HG03139 (cell line): ENCODE results near the gene SGCD.

ENCODE experiments used
- ATAC-seq: cut with Tn5 transposase; IDR thresholded peaks from one replicate; pipeline ENCODE4 v1.9.1; 2021; ENCODE audit not compliant: unreplicated experiment

SGCD gene

DNA sequence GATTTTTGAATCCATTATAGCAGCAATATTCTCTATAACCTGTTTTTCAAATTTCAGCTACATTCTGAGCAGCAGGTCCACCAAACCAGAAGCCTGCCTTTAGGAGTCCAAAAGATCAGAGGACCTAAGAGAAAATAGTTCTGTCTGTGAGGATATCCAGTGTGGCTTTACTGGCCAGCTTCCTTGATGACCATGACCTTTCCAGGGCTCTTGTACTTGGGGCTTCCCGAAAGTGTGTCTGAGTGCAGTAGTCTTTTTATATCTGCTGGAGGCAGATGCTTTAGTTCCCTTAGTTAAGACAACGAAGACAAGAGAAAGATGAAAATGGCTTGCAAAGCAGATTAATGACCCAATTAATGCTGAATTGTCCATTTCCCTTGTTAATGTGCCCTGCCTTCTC lies 72.4 kb downstream of the SGCD start:
- no peak for ATAC-seq

DNA sequence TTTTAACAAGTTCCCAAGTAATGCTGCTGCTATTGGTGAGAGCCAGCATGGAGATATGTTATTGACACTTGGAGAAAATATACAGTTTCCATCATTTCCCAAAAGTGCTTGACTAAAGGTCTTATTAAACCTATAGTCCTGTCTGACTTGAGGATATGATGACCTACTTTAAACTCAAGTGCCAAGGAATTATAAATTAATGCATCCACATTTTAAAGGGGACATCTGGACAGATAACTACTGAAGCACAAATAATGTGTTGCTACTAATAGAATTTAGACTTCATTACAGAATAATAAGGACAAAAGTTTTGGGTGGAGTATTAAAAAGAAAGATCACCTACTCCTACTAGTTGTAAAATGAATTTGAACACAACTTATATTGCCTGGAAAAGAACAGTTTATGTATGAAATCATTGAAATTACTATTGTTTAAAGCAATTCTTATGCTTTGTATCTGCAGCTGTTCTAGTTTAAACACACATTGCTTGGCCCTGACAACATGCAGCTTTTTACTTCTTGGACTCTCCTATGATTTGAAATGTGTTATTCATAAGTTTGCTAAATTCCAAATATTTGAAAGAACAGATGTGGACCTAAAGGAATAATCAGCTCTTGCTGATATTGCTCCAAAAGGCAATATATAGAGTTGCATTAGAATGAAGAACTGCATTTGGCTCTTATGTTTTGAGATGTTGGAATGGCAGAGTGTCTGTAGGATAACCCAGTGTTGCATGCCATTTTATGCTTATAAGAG lies 73.4 kb downstream of the SGCD start:
- ATAC-seq: no peak

DNA sequence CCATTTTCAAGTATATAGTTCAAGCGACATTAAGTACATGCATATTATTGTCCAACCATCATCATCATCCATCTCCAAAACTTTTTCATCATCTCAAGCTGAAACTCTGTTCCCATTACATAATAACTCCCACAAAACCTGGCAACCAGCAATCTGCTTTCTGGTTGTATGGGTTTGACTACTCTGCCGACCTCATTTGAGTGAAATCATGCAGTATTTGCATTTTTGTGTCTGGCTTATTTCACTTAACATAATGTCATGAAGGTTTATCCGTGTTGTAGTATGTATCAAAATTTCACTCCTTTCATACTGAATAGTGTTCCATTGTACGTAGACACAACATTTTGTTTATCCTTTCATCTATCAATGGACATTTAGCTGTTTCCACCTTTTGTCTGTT lies 74.8 kb downstream of the SGCD start:
- ATAC-seq: no peak

DNA sequence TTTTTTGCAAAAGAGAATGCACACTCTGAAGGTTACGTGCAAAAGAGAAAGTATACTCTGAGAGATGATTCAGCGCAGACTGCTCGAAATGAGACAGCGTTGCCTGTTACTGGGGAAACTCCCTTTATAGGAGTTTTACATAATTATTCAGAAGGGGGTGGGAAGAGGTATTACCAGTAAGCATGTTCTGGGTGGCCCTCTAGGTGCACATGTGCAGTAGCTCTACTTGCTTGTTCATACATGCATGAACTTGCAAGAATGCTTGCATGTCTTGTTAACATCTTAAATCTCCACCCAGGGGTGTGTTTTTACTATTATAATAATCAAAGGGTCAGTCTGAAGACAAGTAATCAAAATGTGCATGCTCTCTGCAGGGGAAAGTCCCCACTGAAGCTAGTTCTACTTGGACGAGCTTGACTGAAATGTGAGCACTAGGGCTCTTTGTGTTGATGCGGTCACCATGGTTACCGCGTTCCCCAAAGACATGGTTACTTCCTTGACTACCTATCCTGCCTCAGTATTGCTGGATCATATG lies 75.5 kb downstream of the SGCD start:
- ATAC-seq: peak; percentile 97

DNA sequence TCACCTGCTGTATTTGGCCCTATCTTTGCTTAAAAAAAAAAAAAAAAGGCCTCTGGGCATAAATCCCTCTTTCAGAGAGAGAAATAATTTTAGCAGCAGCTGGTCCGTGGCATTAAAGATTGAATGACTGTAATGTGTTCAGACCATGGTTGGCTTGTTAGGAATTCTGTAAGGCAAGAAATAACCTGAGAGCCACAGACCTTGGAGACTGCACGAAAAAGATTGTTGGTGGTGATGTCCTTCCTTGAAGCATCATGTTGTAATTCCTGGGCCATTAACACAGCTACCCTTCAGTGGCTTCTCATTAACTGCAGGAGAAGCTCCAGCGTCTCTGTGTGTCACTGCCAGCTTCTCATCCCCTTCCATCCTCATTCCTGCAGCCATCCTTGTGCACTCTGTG lies 79.0 kb downstream of the SGCD start:
- ATAC-seq: no peak

DNA sequence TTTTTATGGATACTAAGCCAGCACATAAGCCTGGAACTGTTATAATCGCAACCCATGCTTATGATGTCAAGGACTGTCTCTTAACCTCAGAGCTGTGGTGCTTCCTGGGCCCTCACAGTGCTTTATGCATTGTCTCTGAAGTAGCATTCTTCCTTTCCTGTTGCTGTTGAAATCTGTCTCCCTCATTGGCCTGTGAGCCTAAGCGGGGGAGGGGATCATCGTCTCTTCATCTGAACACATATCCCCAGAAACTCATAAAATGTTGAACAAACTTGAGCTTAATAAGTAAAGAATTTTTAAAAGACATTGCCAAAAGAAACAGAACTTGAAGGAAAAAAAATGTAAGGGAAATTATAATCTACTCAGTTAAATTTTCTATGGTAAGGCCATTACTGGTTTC lies 80.3 kb downstream of the SGCD start:
- no peak for ATAC-seq

DNA sequence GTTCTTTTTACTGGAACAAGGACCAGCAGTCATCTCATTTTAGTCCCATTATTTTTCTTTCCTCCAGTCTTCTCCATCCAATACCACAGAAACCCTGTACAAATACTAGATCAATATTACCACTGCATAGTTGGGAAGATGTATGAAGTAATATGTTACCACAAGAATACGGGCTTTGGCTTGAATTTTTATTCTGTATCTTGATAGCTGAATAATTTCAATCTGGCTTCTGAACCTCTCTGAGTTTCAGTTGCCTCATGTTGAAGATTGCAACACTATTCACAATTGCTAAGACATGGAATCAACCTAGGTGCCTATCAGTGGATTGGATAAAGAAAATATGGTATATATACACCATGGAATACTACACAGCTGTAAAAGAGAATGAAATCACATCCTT lies 82.9 kb downstream of the SGCD start:
- ATAC-seq: no peak

DNA sequence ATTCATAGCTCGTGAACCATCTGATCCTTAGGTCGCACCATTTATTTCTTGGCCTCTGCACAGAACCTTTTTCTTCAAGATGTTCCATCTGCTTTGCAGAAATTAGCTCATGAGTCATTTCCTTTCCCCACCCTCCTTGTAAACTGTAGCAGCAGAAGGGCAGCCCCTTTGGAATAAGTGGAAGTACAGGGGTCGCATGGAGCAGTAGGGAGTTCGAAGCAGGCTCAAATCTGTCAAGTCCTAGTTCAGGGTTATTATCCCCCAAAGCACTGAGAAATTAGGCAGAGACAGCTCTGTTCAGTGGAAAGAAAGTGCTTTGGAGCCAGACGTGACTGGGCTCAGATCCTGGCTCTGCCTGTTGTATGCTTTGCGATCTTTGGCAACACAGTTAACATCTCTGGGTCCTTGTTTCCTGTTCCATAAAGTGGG lies 84.2 kb downstream of the SGCD start:
- ATAC-seq: no peak

DNA sequence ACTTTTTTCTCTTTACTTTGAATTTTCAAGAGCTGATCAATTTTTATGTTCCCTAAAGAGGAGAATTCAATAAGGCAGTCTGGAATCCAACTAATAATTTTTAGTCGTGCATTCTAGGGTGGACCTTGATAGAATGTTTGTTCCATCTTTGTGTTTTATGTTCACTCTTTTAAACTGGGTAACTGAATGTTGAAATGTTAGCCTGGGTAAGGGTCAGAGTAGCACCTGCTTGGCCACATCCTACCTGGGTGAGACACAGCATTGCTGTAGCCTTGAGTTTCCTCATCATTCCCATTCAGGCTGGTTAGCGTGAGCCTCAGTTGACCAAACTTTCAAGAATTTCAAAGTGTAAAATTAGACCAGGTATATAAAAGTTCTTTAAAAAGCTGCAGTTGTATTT lies 85.0 kb downstream of the SGCD start:
- ATAC-seq: no peak

DNA sequence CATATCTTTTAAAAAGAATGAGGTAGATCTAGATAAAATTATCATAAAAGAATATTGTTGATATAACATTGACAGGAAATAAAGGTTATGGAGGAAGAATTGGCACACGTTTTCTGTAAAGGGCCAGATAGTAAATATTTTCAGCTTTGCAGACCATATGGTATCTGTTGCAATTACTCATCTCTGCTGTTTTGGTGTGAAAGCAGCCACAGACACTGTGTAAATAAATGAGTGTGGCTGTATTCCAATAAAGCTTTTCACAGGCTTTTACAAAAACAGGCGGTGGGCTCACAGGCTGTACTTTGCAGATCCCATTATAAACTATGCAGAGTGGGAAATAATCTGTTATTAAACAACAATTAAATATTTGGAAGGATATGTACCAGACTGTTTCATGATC lies 87.4 kb downstream of the SGCD start:
- no peak for ATAC-seq

DNA sequence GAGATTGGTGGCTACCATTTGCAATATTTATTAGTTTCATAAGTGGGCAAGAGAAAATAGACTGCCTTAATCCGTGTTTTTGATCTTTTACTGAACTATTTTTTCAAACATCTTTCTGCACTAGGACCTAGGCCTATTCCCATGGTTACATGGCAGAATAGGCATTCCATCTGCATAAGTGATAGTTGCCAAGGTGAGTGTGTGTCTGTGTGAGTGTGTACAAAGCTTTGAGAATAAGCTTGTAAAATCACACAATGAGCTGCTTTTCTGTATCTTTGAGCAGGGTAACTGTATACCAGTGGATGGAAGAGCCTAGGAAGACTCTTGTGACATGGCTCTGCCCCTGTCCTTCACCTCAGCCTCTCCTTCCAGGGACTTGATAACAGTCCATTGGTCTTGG lies 92.7 kb downstream of the SGCD start:
- ATAC-seq: no peak

DNA sequence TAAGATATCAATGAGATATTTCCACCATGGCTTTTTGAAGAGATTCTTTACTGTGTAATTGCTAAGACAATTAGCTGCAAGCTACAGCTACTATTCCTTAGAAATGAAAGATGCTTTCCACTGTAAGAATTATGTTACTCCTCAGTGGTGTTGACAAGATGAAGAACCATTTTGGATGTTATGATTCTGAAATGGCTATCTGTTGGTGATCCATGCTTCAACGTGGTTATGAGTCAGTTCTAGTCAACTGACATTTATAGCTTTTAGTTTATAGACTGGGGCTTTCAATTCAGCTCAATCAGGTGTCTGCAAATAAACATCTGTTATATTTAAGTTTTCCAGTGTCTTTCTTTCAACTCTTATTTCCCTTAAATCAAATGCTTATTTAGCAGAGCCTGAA lies 93.7 kb downstream of the SGCD start:
- ATAC-seq: no peak

DNA sequence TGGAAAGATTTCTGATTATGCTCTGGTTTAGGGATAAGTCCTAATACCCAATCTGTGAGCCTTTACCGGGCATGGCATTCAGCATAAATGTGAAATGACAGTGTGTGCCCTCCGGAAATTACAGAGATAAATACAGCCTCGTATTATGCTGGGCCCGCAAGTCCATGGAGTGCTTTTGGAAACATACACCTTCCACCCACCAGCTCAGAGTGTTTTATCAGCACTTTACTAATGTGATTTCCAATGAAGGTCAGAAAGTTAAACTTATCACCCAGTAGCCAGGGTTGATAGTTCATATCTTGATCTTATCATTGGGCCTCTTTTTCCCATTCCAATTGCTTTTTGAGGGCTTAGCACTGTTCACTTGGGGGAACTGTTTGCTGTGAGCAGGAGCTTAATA lies 94.8 kb downstream of the SGCD start:
- ATAC-seq: no peak

DNA sequence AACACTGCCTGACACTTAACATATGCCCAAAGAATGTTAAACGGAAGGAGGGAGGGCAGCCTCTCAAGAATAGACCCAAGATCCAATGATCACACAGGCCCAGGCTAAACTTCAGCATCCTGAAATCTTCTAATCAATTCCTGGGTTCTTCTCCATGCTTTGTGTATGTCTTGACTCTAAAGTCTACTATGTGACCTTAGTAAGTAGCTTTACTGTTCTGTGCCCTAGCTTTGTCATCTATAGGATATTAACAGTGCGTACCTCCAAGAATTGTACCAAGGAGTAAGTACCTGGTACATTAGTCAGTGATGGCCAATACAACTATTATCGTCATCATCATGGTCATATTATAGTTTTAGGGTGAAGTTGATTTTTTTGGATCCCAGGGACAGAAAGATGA lies 96.6 kb downstream of the SGCD start:
- no peak for ATAC-seq

DNA sequence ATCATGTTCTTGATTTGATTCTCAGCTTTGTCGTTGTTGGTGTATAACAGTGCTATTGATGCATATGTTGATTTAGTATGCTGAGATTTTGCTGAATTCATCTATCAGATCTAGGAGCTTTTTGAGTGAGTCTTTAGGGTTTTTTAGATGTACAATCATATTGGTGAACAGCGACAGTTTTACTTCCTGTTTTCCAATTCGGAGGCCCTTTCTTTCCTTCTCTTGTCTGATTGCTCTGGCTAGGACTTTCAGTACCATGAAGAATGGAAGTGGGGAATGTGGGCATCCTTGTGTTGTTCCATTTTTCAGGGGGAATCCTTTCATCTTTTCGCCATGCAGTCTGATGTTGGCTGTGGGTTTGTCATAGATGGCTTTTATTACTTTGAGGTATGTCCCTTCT lies 100.4 kb downstream of the SGCD start:
- no peak for ATAC-seq

DNA sequence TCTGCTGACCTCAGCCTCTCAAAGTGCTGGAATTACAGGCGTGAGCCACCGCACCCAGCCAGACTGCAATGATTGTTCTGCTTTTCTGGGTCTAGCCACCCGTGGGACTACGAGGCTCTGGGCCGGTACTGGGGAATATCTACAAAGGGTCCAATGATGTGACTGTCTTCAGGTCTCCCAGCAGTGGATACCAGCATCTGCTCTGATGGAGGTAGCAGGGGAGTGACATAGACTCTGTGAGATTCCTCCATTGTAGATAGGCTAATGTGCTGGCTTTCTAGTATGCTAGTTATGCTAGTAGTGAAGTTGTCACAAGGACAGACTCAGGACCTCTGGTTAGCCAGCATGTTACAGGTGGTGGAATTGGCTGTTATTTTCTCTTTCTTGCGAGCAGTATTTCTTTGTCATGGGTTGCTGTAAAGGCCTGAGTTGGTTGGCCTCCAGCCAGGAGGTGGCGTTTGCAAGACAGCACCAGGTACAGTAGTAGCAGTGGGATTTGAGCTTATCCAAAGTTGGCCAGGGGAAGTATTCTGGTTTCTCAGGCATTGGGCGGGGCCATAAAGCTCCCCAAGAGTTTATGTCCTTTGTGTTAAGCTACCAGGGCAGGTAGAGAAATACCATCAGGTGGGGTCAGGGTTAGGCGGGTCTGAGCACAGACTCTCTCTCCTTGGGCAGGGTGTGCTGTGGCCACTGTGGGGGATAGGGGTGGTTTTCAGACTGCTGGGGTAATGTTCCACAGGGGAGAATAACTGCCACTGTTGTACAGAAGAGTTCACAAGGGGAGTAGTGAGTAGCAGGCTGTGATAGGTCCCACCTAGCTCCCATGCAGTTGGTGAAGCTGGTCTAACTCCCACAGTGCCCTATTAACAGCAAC lies 105.2 kb downstream of the SGCD start:
- ATAC-seq: no peak

DNA sequence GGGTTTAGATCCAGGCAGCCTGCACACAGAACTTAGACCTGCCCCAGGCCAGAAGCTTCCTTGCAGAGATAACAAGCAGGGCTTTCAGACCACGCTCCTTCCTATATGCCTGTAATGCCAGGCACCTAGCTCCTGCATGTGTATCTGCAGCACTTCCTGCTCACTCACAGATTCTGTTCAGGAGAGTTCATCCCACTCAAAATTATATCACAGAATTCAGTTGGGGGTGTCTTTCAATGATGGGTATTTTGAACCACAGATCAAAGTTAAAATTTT lies 105.8 kb downstream of the SGCD start:
- no peak for ATAC-seq

DNA sequence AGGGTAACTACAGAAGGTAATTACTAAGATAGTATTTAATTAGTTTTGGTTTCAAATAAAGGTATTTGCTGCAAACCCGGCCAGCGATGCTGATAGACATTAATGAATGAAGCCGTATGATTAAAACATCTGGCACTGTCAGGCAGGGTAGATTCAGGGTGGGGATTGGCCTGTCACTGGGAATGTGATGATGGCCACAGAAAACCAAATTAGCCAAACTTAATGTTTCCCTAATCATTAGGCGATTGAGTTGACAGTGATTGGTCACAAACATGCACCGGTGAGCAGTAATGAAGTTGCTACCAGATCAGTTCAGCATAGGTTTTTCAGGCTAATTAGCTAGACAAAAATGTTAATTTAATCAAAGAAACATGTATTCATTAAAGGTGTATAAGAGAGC lies 107.5 kb downstream of the SGCD start:
- ATAC-seq: no peak

DNA sequence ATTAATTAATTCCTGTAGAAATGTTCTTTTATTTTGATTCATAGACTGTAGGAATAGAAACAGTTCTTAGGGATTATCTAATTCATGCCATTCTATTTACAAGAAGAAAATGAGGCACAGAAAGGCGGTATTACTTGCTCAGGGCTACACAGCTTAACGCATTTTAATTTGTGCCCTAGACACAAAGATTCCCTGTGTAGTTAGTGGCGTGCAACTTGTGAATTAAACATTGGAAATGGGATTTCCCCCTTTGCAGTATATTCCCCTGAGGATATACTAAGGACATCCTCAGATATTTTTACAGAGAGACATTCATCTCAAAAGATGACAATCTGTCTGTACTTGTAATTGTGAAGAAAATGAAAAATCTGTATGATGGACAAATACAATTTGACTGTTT lies 108.1 kb downstream of the SGCD start:
- no peak for ATAC-seq

DNA sequence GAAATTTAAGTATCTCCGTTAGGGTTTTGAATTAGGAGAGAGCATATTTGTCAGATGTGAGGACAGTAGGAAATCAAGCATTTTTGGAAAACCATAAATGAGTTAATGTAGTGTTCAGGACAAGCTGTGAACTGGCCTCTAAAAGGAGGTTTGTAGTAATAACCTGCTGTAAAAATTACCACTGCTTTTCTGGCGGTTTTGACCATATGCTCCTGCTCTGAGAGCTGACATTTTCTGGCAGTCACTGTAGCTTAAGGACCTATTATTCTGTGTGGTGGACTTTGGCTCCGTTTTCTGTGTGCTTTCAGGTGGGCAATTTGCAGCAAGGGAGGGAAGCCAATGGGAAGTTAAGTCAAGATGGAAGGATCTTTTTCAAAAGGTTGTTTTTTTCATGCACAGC lies 111.1 kb downstream of the SGCD start:
- no peak for ATAC-seq

DNA sequence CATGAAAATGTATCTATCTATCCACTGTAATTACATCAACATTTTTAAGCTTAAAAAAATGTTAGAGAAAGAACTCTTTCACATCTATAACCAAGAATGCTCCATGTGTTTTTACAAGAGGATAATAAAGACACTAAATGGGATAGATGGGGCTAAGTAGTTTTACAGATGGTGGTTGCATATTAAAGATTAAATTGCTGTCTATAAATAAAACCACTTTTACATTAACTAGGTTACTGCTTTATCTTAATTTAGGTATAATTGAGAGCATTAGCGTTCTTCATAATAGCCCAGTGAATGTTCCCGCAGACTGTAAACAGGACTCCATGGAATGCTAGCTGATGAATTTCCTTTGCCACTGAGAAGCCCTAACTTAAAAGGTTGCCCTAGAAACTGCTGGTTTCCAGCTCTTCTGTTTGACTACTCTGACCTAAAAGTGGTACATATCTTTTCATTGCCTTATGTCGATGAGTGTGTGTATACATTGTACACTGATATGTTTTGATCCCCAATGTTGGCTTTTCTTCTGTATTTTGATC lies 117.9 kb downstream of the SGCD start:
- ATAC-seq: no peak

DNA sequence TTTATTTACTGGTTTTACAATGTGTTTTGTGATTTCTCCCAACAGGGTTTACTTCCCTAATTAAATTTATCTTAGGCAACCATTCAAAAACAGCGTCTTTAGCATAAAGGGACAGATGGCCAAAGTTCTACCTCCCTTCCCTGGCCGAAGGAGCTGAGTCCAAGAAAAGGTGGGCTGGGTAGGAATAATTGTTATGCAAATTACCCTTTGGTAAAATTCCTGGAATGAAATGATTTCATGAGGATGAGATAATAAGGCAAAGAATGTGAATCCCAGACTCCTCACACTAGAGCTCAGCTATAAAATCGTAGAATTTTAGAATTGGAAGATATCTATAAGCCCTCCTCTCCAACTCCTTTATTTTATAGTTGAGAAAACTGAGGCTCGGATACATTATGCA lies 119.6 kb downstream of the SGCD start:
- no peak for ATAC-seq
